ENCODE data around the gene HOXA4.

The HOXA4 gene

GRCh38 chr7:27145165-27145913 lies 14.8 kb upstream of the HOXA4 start:
- DNase-seq = no peak

GRCh38 chr7:27144781-27145164 lies 14.2 kb upstream of the HOXA4 start:
- no peak for DNase-seq

- DNase-seq = no peak
Measured at GRCh38 chr7:27143950-27144780, 13.6 kb upstream of the HOXA4 start.

GRCh38 chr7:27143023-27143949 lies 12.7 kb upstream of the HOXA4 start, which contains the start of gene HOXA5:
HOXA5 (minus strand) TSS chr7:27143681; CDS start chr7:27143607, 74 bp downstream.
- no peak for DNase-seq

GRCh38 chr7:27142580-27143022 lies 12.0 kb upstream of the HOXA4 start:
- no peak for DNase-seq

- DNase-seq = no peak
Measured at GRCh38 chr7:27141923-27142579, 11.5 kb upstream of the HOXA4 start.

- no peak for DNase-seq
Measured at GRCh38 chr7:27141137-27141922, 10.8 kb upstream of the HOXA4 start.

GRCh38 chr7:27140126-27140857 lies 9.7 kb upstream of the HOXA4 start:
- no peak for DNase-seq

GRCh38 chr7:27139334-27140125 lies 9.0 kb upstream of the HOXA4 start:
- no peak for DNase-seq

- DNase-seq = no peak
Measured at GRCh38 chr7:27138985-27139333, 8.4 kb upstream of the HOXA4 start.

GRCh38 chr7:27138472-27138871 lies 7.9 kb upstream of the HOXA4 start:
- no peak for DNase-seq

- no peak for DNase-seq
Measured at GRCh38 chr7:27137640-27138315, 7.2 kb upstream of the HOXA4 start.

GRCh38 chr7:27134392-27134791 lies 3.8 kb upstream of the HOXA4 start:
- no peak for DNase-seq

- no peak for DNase-seq
Measured at GRCh38 chr7:27133409-27134231, 3.1 kb upstream of the HOXA4 start.

- DNase-seq = no peak
Measured at GRCh38 chr7:27132978-27133377, 2.4 kb upstream of the HOXA4 start.

- DNase-seq = no peak
Measured at GRCh38 chr7:27132214-27132613, 1.7 kb upstream of the HOXA4 start.

- no peak for DNase-seq
Measured at GRCh38 chr7:27131390-27131819, 848 bp upstream of the HOXA4 start.

GRCh38 chr7:27129729-27130539 lies 623 bp downstream of the HOXA4 start:
- no peak for DNase-seq
